GM12801 (cell line): Measurements from ENCODE around the gene CCR4.

Source experiments
- TF ChIP-seq, protein P1 (sequence below): IDR thresholded peaks from one replicate; pipeline ENCODE4 v1.5.1; 2011; ENCODE audit warnings: control low read depth; ENCODE audit not compliant: insufficient read length; ENCODE audit errors: extremely low read depth

CCR4 gene

GRCh38 chr3:32972482-32973146 is 21.2 kb downstream of the CCR4 start:
- TF ChIP-seq, protein P1, sequence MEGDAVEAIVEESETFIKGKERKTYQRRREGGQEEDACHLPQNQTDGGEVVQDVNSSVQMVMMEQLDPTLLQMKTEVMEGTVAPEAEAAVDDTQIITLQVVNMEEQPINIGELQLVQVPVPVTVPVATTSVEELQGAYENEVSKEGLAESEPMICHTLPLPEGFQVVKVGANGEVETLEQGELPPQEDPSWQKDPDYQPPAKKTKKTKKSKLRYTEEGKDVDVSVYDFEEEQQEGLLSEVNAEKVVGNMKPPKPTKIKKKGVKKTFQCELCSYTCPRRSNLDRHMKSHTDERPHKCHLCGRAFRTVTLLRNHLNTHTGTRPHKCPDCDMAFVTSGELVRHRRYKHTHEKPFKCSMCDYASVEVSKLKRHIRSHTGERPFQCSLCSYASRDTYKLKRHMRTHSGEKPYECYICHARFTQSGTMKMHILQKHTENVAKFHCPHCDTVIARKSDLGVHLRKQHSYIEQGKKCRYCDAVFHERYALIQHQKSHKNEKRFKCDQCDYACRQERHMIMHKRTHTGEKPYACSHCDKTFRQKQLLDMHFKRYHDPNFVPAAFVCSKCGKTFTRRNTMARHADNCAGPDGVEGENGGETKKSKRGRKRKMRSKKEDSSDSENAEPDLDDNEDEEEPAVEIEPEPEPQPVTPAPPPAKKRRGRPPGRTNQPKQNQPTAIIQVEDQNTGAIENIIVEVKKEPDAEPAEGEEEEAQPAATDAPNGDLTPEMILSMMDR, result no peak

- TF ChIP-seq, protein P1, result no peak
Measured at GRCh38 chr3:32973982-32974381, 22.5 kb downstream of the CCR4 start.

- TF ChIP-seq, protein P1, result no peak
Measured at GRCh38 chr3:32975891-32976595, 24.6 kb downstream of the CCR4 start.

DNA sequence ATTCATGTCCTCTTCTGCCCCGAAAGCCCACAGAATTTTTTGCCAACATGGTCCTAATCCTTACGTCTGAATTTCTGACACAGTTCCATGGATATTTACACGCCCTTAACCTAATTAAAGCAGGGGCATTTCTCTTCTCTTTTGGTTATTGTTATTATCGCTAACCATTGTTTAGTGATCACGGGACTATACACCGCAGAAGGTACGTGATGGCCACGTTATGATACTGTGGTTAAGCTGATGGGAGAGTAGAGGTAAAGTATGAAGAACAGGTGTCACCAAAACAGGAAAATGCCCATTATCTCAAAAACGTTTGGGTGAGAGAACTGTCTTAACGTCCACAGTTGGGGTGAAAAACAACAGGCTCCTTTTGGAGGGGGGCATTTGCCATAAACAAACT is 26.4 kb downstream of the CCR4 start:
- TF ChIP-seq, protein P1, result no peak

DNA sequence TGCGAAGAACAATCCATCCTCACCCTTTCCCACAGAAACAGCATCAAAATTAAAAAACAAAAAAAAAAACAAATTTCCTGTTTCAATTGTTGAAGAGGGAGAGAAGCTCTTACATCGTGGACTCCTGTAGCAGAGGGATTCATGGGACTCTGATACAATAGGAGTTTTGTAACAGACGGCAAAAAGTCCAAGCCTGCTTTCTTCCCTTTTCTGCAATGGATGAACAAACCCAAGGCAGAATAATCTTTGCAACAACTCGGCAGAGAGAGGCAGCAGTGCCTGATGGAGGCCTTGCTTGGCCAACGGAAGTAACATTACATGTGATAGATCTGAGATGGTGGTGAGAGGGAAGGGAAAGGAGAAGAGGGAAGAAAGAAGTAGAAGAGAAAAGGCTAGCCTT is 26.9 kb downstream of the CCR4 start:
- TF ChIP-seq, protein P1, result no peak

DNA sequence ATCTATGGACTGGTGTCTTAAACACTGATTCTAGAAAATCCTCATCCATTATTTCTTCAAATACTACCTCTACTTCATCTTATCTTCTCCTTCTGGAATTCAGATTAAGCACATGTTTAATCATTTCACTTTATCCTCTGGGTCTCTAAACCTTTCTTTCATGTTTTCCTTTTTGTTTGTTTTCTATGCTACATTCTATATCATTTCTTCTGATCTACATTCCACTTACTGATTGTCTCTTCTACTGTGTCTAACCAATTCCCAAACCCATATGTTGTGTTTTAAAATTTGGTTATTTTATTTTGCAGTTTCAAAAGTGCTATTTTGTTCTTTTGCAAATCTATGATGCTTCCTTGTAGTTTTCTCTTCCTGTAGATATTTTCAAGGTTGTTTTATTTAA is 31.7 kb downstream of the CCR4 start:
- TF ChIP-seq, protein P1, result no peak

- TF ChIP-seq, protein P1, result no peak
Measured at GRCh38 chr3:32989171-32989570, 37.7 kb downstream of the CCR4 start.
